ENCODE data around the gene S1PR4. TPM values are rescaled to one million over a fixed set of nuclear protein-coding genes. Genes with fewer than 3 reads are reported as not detected.
"Not testable (repeated sequence)": the region's sequence is repeated elsewhere in the genome, so short reads cannot be mapped to it uniquely, and the experiment has no call there.

Gene S1PR4
- total RNA-seq, 1 donor, result not detected

DNA sequence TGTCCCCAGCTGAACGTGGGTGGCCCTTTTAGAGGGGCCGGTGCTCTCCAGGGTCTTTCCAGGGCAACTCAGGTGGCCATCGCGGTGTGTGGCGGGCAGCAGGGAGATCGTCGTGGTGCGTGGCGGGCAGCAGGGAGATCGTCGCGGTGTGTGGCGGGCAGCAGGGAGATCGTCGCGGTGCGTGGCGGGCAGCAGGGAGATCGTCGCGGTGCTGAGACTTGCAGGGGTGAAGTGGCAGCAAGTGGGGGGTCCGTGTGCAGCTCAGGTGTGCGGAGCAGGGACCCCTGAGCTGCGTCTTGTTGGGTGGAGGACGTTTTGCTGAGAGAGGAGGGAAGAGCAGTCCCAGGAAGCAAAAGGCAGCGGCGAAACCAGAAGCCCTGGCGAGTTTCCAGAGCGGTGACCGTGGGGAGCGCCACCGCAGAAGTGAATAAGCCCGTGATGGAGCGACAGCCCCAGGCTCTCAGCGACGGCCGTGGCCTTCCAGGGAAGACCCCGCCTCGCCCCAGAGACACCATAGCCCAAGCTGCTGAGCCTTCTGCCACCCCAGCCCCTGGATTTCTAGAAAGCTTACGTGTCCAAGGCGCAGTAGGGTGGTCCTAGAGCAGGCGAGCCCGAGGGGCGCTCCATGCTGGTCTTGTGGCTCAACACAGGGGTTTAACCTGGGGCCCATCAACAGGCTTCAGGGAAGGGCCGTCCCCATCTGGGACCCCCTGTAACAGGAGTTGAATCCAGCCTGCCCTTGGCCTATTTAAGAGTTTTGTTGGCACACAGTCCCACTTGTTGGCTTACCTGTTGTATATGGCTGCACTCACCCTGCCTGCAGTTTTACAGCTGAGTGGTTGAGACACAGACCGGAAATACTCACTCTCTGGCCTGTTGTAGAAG lies 12.6 kb downstream of the S1PR4 start:
- H3K4me3 ChIP-seq (ENCODE audit: insufficient read depth, low read length), result no peak overlapping the region
- peaks cover 12% of the 10 kb centered on the region for H3K4me1 ChIP-seq (ENCODE audit: insufficient read depth, low read length)
- H3K27ac ChIP-seq (ENCODE audit: low read depth, low read length), result no peak overlapping the region
- no peak overlapping the region for H3K4me2 ChIP-seq (ENCODE audit: insufficient read depth, low read length)
- H3K79me2 ChIP-seq (ENCODE audit: insufficient read depth, low read length), result peaks cover 75% of the 10 kb centered on the region
- no peak for DNase-seq (ENCODE audit: insufficient read length, low spot score, missing footprints)
- no peak overlapping the region for H2AFZ ChIP-seq (ENCODE audit: low read length)
- TF ChIP-seq, protein P1, sequence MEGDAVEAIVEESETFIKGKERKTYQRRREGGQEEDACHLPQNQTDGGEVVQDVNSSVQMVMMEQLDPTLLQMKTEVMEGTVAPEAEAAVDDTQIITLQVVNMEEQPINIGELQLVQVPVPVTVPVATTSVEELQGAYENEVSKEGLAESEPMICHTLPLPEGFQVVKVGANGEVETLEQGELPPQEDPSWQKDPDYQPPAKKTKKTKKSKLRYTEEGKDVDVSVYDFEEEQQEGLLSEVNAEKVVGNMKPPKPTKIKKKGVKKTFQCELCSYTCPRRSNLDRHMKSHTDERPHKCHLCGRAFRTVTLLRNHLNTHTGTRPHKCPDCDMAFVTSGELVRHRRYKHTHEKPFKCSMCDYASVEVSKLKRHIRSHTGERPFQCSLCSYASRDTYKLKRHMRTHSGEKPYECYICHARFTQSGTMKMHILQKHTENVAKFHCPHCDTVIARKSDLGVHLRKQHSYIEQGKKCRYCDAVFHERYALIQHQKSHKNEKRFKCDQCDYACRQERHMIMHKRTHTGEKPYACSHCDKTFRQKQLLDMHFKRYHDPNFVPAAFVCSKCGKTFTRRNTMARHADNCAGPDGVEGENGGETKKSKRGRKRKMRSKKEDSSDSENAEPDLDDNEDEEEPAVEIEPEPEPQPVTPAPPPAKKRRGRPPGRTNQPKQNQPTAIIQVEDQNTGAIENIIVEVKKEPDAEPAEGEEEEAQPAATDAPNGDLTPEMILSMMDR (IDR thresholded peaks at IDR 0.05; ENCODE audit: extremely low read depth, low read depth, low read length), result no peak
- H3K27me3 ChIP-seq (ENCODE audit: insufficient read depth, low read length), result no peaks in the 10 kb centered on the region
- peaks cover 3% of the 10 kb centered on the region for H3K36me3 ChIP-seq (ENCODE audit: insufficient read depth, low read length)
- peaks cover 36% of the 10 kb centered on the region for H4K20me1 ChIP-seq (ENCODE audit: insufficient read depth, low read length)
- H3K9me3 ChIP-seq (ENCODE audit: low read depth, low read length), result no peaks in the 10 kb centered on the region

- not testable (repeated sequence) for H3K4me1 ChIP-seq (ENCODE audit: insufficient read depth, low read length)
Measured at GRCh38 chr19:3191806-3192104, 13.2 kb downstream of the S1PR4 start.

DNA sequence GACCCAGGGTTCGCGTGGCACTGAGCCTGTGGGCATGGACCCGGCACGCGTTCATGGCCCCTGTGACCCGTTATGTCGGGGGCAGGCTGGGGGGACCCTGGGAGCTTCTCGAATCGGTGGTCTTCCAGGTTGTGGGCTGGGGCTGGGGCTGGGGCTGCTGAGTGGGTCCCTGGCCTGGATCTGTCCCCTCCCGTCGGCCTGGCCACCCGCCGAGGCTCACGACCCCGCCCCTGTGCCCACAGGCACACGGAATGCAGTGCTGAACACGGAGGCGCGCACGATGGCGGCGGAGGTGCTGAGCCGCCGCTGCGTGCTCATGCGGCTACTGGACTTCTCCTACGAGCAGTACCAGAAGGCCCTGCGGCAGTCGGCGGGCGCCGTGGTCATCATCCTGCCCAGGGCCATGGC lies 13.7 kb downstream of the S1PR4 start:
- no peaks in the 10 kb centered on the region for H3K9me3 ChIP-seq (ENCODE audit: low read depth, low read length)
- H3K79me2 ChIP-seq (ENCODE audit: insufficient read depth, low read length), result peaks cover 64% of the 10 kb centered on the region
- no peaks in the 10 kb centered on the region for H3K27me3 ChIP-seq (ENCODE audit: insufficient read depth, low read length)
- H3K4me3 ChIP-seq (ENCODE audit: insufficient read depth, low read length), result no peak overlapping the region
- peaks cover 27% of the 10 kb centered on the region for H4K20me1 ChIP-seq (ENCODE audit: insufficient read depth, low read length)
- H3K27ac ChIP-seq (ENCODE audit: low read depth, low read length), result no peak overlapping the region
- H3K4me2 ChIP-seq (ENCODE audit: insufficient read depth, low read length), result no peak overlapping the region
- peaks cover 3% of the 10 kb centered on the region for H3K36me3 ChIP-seq (ENCODE audit: insufficient read depth, low read length)
- TF ChIP-seq, protein P1 (IDR thresholded peaks at IDR 0.05; ENCODE audit: extremely low read depth, low read depth, low read length), result no peak
- peaks cover 4% of the 10 kb centered on the region for H3K4me1 ChIP-seq (ENCODE audit: insufficient read depth, low read length)
- no peak overlapping the region for H2AFZ ChIP-seq (ENCODE audit: low read length)
- no peak for DNase-seq (ENCODE audit: insufficient read length, low spot score, missing footprints)

More at GRCh38 chr19:3191806-3192104, 13.2 kb downstream of the S1PR4 start:
- Histone ChIP-seq H4K20me1 (ENCODE audit: insufficient read depth, low read length) (peaks cover 31% of the 10 kb centered on the region), H3K79me2 (ENCODE audit: insufficient read depth, low read length) (peaks cover 69% of the 10 kb centered on the region)
- H3K9me3 ChIP-seq (ENCODE audit: low read depth, low read length); H3K27me3 ChIP-seq (ENCODE audit: insufficient read depth, low read length); DNase-seq (ENCODE audit: insufficient read length, low spot score, missing footprints); H3K27ac ChIP-seq (ENCODE audit: low read depth, low read length); H2AFZ ChIP-seq (ENCODE audit: low read length); H3K4me3 ChIP-seq (ENCODE audit: insufficient read depth, low read length); H3K4me2 ChIP-seq (ENCODE audit: insufficient read depth, low read length); H3K36me3 ChIP-seq (ENCODE audit: insufficient read depth, low read length): not testable (repeated sequence)

- Histone ChIP-seq H2AFZ (ENCODE audit: low read length) (no peak overlapping the region), H3K27ac (ENCODE audit: low read depth, low read length) (no peak overlapping the region)
Measured at GRCh38 chr19:3192684-3193083, 14.1 kb downstream of the S1PR4 start.

More at GRCh38 chr19:3192684-3193083, 14.1 kb downstream of the S1PR4 start:
- Histone ChIP-seq H4K20me1 (ENCODE audit: insufficient read depth, low read length) (peaks cover 22% of the 10 kb centered on the region), H3K79me2 (ENCODE audit: insufficient read depth, low read length) (peaks cover 59% of the 10 kb centered on the region), H3K27me3 (ENCODE audit: insufficient read depth, low read length) (no peaks in the 10 kb centered on the region), H3K4me1 (ENCODE audit: insufficient read depth, low read length) (no peaks in the 10 kb centered on the region), H3K4me3 (ENCODE audit: insufficient read depth, low read length) (no peak overlapping the region), H3K9me3 (ENCODE audit: low read depth, low read length) (no peaks in the 10 kb centered on the region), H3K4me2 (ENCODE audit: insufficient read depth, low read length) (no peak overlapping the region), H3K36me3 (ENCODE audit: insufficient read depth, low read length) (peaks cover 3% of the 10 kb centered on the region)
- TF ChIP-seq, protein P1 (IDR thresholded peaks at IDR 0.05; ENCODE audit: extremely low read depth, low read depth, low read length), result no peak
- DNase-seq (ENCODE audit: insufficient read length, low spot score, missing footprints), result no peak
